ENCODE results near the gene NUDT4.

The NUDT4 gene

DNA sequence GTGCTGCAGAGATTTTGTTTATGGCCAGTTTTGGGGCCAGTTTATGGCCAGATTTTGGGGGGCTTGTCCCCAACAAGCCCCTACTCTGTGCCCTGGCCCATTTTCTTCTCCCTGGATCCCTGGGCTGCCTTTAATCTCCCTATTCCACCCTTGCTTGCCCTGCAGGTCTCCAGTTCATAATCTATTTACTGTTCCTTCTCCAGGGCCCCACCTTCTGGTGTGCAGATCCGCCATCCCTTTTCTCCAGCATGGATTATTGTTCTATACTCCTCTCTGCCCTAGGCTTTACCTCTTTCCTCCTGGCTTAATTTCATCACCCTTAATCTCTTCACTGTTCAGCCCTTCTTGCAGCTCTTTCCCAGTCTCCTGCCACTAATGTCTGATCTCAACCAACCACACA, 26.0 kb upstream of the NUDT4 start:
- no peak for DNase-seq

DNA sequence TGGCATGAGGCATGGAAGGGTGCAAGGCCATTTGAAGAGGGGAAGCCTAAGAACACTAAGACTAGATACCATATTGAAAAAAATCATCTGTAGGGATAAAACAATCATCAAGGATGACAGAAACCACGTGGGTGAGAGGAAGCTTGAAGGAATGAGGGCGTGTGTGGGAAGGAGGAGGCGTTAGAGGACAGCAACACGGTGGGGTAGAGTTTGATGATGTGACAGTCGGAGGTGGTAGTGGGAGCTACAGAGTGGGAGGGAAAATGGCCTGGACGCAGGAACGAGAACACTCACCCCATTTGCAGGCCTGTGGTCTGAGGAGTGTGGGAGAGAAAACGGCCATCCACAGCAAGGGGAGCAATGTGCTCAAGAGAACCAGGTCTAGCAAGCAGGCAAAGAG, 25.4 kb upstream of the NUDT4 start:
- Histone ChIP-seq H3K4me3 (ENCODE audit: low read length) (no peak overlapping the region), H4K5ac (ENCODE audit: low read length) (no peak overlapping the region), H3K27me3 (ENCODE audit: insufficient read depth, low read length, poor library complexity) (no peaks in the 10 kb centered on the region), H2AK5ac (ENCODE audit: low read length) (no peak overlapping the region), H3K18ac (ENCODE audit: low read length) (no peak overlapping the region), H2BK120ac (ENCODE audit: low read depth, low read length) (no peak overlapping the region), H3K4me1 (ENCODE audit: control insufficient read depth, low read depth, low read length) (no peaks in the 10 kb centered on the region), H4K8ac (ENCODE audit: low read depth, low read length) (no peak overlapping the region), H3K36me3 (ENCODE audit: control insufficient read depth, insufficient read depth, low read length) (no peaks in the 10 kb centered on the region), H2BK5ac (ENCODE audit: low read length) (no peak overlapping the region), H3K23ac (ENCODE audit: low read length) (no peak overlapping the region), H3K56ac (ENCODE audit: low read length) (no peak overlapping the region), H3K4ac (ENCODE audit: low read depth, low read length) (no peak overlapping the region), H3K79me2 (ENCODE audit: control insufficient read depth, insufficient read depth, low read length) (no peaks in the 10 kb centered on the region), H3K27ac (ENCODE audit: low read depth, low read length) (no peak overlapping the region), H3K4me2 (ENCODE audit: low read length) (no peak overlapping the region), H3K9ac (ENCODE audit: low read length) (no peak overlapping the region), H2BK15ac (replicated peaks; ENCODE audit: low read depth) (no peak overlapping the region), H3K79me1 (ENCODE audit: low read length) (no peaks in the 10 kb centered on the region)
- WGBS (ENCODE audit: extremely low coverage, insufficient coverage, low lambda C conversion rate), result no CpG with 5 or more reads among the region's 8 CpGs
- DNase-seq, result no peak

More for the DNA sequence above, 26.0 kb upstream of the NUDT4 start:
- H2AK5ac ChIP-seq (ENCODE audit: low read length), result no peak overlapping the region
- no peak overlapping the region for H3K18ac ChIP-seq (ENCODE audit: low read length)
- H3K23ac ChIP-seq (ENCODE audit: low read length), result no peak overlapping the region
- no peak overlapping the region for H3K27ac ChIP-seq (ENCODE audit: low read depth, low read length)
- H3K79me1 ChIP-seq (ENCODE audit: low read length), result no peaks in the 10 kb centered on the region
- no peak overlapping the region for H3K4me3 ChIP-seq (ENCODE audit: low read length)
- H4K5ac ChIP-seq (ENCODE audit: low read length), result no peak overlapping the region
- no peak overlapping the region for H4K8ac ChIP-seq (ENCODE audit: low read depth, low read length)
- no peak overlapping the region for H3K9ac ChIP-seq (ENCODE audit: low read length)
- no peak overlapping the region for H2BK120ac ChIP-seq (ENCODE audit: low read depth, low read length)
- H2BK15ac ChIP-seq (replicated peaks; ENCODE audit: low read depth), result no peak overlapping the region
- H3K4me2 ChIP-seq (ENCODE audit: low read length), result no peak overlapping the region
- no peaks in the 10 kb centered on the region for H3K4me1 ChIP-seq (ENCODE audit: control insufficient read depth, low read depth, low read length)
- H3K79me2 ChIP-seq (ENCODE audit: control insufficient read depth, insufficient read depth, low read length), result no peaks in the 10 kb centered on the region
- H3K4ac ChIP-seq (ENCODE audit: low read depth, low read length), result no peak overlapping the region
- no peak overlapping the region for H3K56ac ChIP-seq (ENCODE audit: low read length)
- H3K27me3 ChIP-seq (ENCODE audit: insufficient read depth, low read length, poor library complexity), result no peaks in the 10 kb centered on the region
- no peak overlapping the region for H2BK5ac ChIP-seq (ENCODE audit: low read length)
- H3K36me3 ChIP-seq (ENCODE audit: control insufficient read depth, insufficient read depth, low read length), result no peaks in the 10 kb centered on the region
- no CpG with 5 or more reads among the region's 1 CpG for WGBS (ENCODE audit: extremely low coverage, insufficient coverage, low lambda C conversion rate)

DNA sequence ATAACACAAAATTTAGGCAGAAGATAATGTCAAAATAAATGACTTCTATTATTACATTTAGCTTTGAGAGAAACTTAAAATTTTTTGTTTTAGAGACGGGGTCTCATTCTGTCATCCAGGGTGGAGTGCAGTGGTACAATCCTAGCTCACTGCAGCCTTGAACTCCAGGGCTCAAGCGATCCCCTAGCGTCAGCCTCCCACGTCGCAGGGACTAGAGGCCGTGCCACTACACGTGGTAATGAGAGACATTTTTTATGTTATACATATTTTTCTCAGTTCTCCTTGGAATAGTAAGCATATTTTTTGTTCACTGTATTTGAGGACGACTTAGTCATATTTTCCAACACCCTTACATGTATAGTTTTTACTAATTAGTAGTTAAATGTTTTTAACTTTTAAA, 21.5 kb upstream of the NUDT4 start:
- no peak overlapping the region for H3K56ac ChIP-seq (ENCODE audit: low read length)
- H3K23ac ChIP-seq (ENCODE audit: low read length), result no peak overlapping the region
- H3K79me1 ChIP-seq (ENCODE audit: low read length), result no peaks in the 10 kb centered on the region
- no peak overlapping the region for H2BK120ac ChIP-seq (ENCODE audit: low read depth, low read length)
- H3K27me3 ChIP-seq (ENCODE audit: insufficient read depth, low read length, poor library complexity), result no peaks in the 10 kb centered on the region
- no peak overlapping the region for H4K5ac ChIP-seq (ENCODE audit: low read length)
- no peak overlapping the region for H4K8ac ChIP-seq (ENCODE audit: low read depth, low read length)
- DNase-seq, result no peak
- no peak overlapping the region for H3K27ac ChIP-seq (ENCODE audit: low read depth, low read length)
- H3K4me1 ChIP-seq (ENCODE audit: control insufficient read depth, low read depth, low read length), result no peaks in the 10 kb centered on the region
- H2BK15ac ChIP-seq (replicated peaks; ENCODE audit: low read depth), result no peak overlapping the region
- no peak overlapping the region for H2BK5ac ChIP-seq (ENCODE audit: low read length)
- no CpG with 5 or more reads among the region's 8 CpGs for WGBS (ENCODE audit: extremely low coverage, insufficient coverage, low lambda C conversion rate)
- H2AK5ac ChIP-seq (ENCODE audit: low read length), result no peak overlapping the region
- H3K4me2 ChIP-seq (ENCODE audit: low read length), result no peak overlapping the region
- no peak overlapping the region for H3K18ac ChIP-seq (ENCODE audit: low read length)
- H3K36me3 ChIP-seq (ENCODE audit: control insufficient read depth, insufficient read depth, low read length), result no peaks in the 10 kb centered on the region
- H3K79me2 ChIP-seq (ENCODE audit: control insufficient read depth, insufficient read depth, low read length), result no peaks in the 10 kb centered on the region
- H3K9ac ChIP-seq (ENCODE audit: low read length), result no peak overlapping the region
- no peak overlapping the region for H3K4ac ChIP-seq (ENCODE audit: low read depth, low read length)
- no peak overlapping the region for H3K4me3 ChIP-seq (ENCODE audit: low read length)

GRCh38 chr12:93358058-93358457, 19.7 kb upstream of the NUDT4 start:
- no peak overlapping the region for H3K4ac ChIP-seq (ENCODE audit: low read depth, low read length)
- H3K79me1 ChIP-seq (ENCODE audit: low read length), result no peaks in the 10 kb centered on the region
- H2BK15ac ChIP-seq (replicated peaks; ENCODE audit: low read depth), result no peak overlapping the region
- H3K4me3 ChIP-seq (ENCODE audit: low read length), result no peak overlapping the region
- no peak overlapping the region for H2BK5ac ChIP-seq (ENCODE audit: low read length)
- H3K4me2 ChIP-seq (ENCODE audit: low read length), result no peak overlapping the region
- no peaks in the 10 kb centered on the region for H3K79me2 ChIP-seq (ENCODE audit: control insufficient read depth, insufficient read depth, low read length)
- no peak overlapping the region for H3K23ac ChIP-seq (ENCODE audit: low read length)
- H3K27me3 ChIP-seq (ENCODE audit: insufficient read depth, low read length, poor library complexity), result no peaks in the 10 kb centered on the region
- no peak overlapping the region for H3K18ac ChIP-seq (ENCODE audit: low read length)
- peaks cover 2% of the 10 kb centered on the region for H3K4me1 ChIP-seq (ENCODE audit: control insufficient read depth, low read depth, low read length)
- H4K8ac ChIP-seq (ENCODE audit: low read depth, low read length), result no peak overlapping the region
- H2AK5ac ChIP-seq (ENCODE audit: low read length), result no peak overlapping the region
- H2BK120ac ChIP-seq (ENCODE audit: low read depth, low read length), result no peak overlapping the region
- DNase-seq, result no peak
- H3K9ac ChIP-seq (ENCODE audit: low read length), result no peak overlapping the region
- no CpG with 5 or more reads among the region's 2 CpGs for WGBS (ENCODE audit: extremely low coverage, insufficient coverage, low lambda C conversion rate)
- H3K56ac ChIP-seq (ENCODE audit: low read length), result no peak overlapping the region
- no peak overlapping the region for H4K5ac ChIP-seq (ENCODE audit: low read length)
- H3K27ac ChIP-seq (ENCODE audit: low read depth, low read length), result no peak overlapping the region
- no peaks in the 10 kb centered on the region for H3K36me3 ChIP-seq (ENCODE audit: control insufficient read depth, insufficient read depth, low read length)

DNA sequence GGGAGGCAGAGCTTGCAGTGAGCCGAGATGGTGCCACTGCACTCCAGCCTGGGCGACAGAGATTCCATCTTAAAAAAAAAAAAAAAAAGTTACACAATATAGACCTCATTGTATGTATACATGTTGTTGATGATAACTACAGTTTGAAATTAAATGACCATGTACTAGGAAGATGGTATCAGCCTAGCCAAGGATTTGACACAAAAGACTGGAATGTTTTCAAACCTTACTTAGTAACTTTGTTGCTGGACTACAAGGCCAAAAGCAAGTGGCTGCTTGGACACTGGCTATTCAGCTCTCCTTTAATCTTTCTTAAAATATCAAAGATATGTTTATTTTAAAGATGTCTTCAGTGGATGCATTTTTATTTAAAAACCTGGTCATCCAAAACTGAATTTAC, 18.9 kb upstream of the NUDT4 start:
- Histone ChIP-seq H3K4me2 (ENCODE audit: low read length) (no peak overlapping the region), H3K4ac (ENCODE audit: low read depth, low read length) (no peak overlapping the region), H3K4me3 (ENCODE audit: low read length) (no peak overlapping the region), H3K23ac (ENCODE audit: low read length) (no peak overlapping the region), H2AK5ac (ENCODE audit: low read length) (no peak overlapping the region), H2BK120ac (ENCODE audit: low read depth, low read length) (no peak overlapping the region), H4K8ac (ENCODE audit: low read depth, low read length) (no peak overlapping the region), H2BK15ac (replicated peaks; ENCODE audit: low read depth) (no peak overlapping the region), H3K79me2 (ENCODE audit: control insufficient read depth, insufficient read depth, low read length) (no peaks in the 10 kb centered on the region), H3K27me3 (ENCODE audit: insufficient read depth, low read length, poor library complexity) (no peaks in the 10 kb centered on the region), H4K5ac (ENCODE audit: low read length) (no peak overlapping the region), H3K79me1 (ENCODE audit: low read length) (no peaks in the 10 kb centered on the region), H3K4me1 (ENCODE audit: control insufficient read depth, low read depth, low read length) (peaks cover 2% of the 10 kb centered on the region), H3K18ac (ENCODE audit: low read length) (no peak overlapping the region), H3K56ac (ENCODE audit: low read length) (no peak overlapping the region), H3K36me3 (ENCODE audit: control insufficient read depth, insufficient read depth, low read length) (no peaks in the 10 kb centered on the region), H3K9ac (ENCODE audit: low read length) (no peak overlapping the region), H3K27ac (ENCODE audit: low read depth, low read length) (no peak overlapping the region), H2BK5ac (ENCODE audit: low read length) (no peak overlapping the region)
- WGBS (ENCODE audit: extremely low coverage, insufficient coverage, low lambda C conversion rate), result no CpG with 5 or more reads among the region's 2 CpGs
- DNase-seq, result no peak

DNA sequence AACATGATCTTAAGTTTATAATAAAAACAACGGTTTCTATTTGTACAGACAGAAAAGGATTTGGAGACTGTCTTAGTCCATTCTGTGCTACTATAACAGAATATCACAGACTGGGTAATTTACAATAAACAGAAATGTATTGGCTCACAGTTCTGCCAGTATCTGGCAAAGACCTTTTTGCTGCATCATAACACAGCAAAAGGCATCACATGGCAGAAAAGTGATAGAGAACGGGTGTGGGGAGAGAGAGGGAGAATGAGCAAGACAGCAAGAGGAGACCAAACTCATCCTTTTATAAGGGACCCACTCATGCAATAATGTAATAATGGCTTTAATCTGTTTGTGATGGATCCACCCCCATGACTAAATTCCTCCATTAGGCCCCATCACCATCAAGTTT, 17.0 kb upstream of the NUDT4 start:
- Histone ChIP-seq H4K5ac (ENCODE audit: low read length) (no peak overlapping the region), H2AK5ac (ENCODE audit: low read length) (no peak overlapping the region), H3K56ac (ENCODE audit: low read length) (no peak overlapping the region), H2BK120ac (ENCODE audit: low read depth, low read length) (no peak overlapping the region), H3K27me3 (ENCODE audit: insufficient read depth, low read length, poor library complexity) (no peaks in the 10 kb centered on the region), H3K4me3 (ENCODE audit: low read length) (no peak overlapping the region), H2BK15ac (replicated peaks; ENCODE audit: low read depth) (no peak overlapping the region), H3K36me3 (ENCODE audit: control insufficient read depth, insufficient read depth, low read length) (no peaks in the 10 kb centered on the region), H3K18ac (ENCODE audit: low read length) (no peak overlapping the region), H3K4ac (ENCODE audit: low read depth, low read length) (no peak overlapping the region), H3K9ac (ENCODE audit: low read length) (no peak overlapping the region), H3K4me1 (ENCODE audit: control insufficient read depth, low read depth, low read length) (peaks cover 2% of the 10 kb centered on the region), H3K79me2 (ENCODE audit: control insufficient read depth, insufficient read depth, low read length) (no peaks in the 10 kb centered on the region), H3K23ac (ENCODE audit: low read length) (no peak overlapping the region), H2BK5ac (ENCODE audit: low read length) (no peak overlapping the region), H3K79me1 (ENCODE audit: low read length) (no peaks in the 10 kb centered on the region), H3K4me2 (ENCODE audit: low read length) (no peak overlapping the region), H4K8ac (ENCODE audit: low read depth, low read length) (no peak overlapping the region), H3K27ac (ENCODE audit: low read depth, low read length) (no peak overlapping the region)
- no peak for DNase-seq
- WGBS (ENCODE audit: extremely low coverage, insufficient coverage, low lambda C conversion rate), result no CpG with 5 or more reads among the region's 2 CpGs

All from mesendoderm (in vitro differentiated cells).